GM18507 (cell line): ENCODE measurements around the gene PTPRK.

ENCODE experiments used
- DNase-seq: peaks from one replicate; pipeline ENCODE4 v3.0.0; 2011; ENCODE audit warnings: low read depth; ENCODE audit not compliant: insufficient read length; ENCODE audit errors: extremely low spot score
- FAIRE-seq: peaks from 2 replicates; lab custom pipeline; 2011; peaks lifted over from hg19 to GRCh38; lab: Jason Lieb, UNC

Gene PTPRK

GRCh38 chr6:128520436-128521281, at the start of gene PTPRK:
TSS of gene PTPRK (minus strand) at chr6:128520599. CDS start at chr6:128520358, 241 bp downstream.
- DNase-seq (peak; percentile 43), FAIRE-seq (peak; percentile 44)

DNA sequence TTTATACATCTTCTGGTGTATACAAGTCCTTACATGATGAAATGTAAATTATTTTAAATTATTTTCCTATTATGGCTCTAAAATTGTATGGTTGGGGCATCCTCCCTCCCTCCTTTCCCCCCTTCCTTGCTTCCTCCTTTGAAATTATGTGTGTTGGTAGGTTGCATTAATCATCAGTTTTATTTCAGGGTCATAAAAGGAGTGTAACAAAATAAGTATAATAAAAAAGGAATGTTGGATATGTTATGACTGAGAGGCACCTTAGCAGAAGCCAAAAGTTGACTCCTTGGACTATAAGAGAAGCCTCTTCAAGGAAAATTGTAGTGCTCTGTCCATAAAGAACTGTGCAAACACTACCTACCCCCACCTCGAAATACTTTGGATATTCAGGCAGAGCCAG, 46.6 kb upstream of the PTPRK start:
- FAIRE-seq, result no peak
- no peak for DNase-seq

GRCh38 chr6:128560966-128561365, 40.6 kb upstream of the PTPRK start:
- FAIRE-seq (no peak), DNase-seq (no peak)

GRCh38 chr6:128558924-128559323, 38.5 kb upstream of the PTPRK start:
- FAIRE-seq (no peak), DNase-seq (no peak)

DNA sequence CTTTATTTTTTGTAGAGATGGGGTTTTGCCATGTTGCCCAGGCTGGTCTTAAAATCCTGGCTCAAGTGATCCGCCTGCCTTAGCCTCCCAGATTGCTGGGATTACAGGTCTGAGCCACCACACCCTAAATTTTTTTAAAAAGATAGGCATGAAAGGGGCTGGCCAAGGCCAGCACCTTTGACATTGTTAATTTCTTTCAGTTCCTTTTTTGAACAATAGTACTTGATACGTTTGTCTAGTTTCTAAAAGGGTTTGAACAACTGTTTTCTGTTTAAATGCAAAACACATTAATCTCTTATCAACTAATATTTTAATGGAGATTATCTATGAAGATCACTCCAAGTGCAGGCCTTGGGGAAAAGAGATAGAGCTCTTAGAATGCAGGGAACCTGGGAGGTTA, 37.6 kb upstream of the PTPRK start:
- FAIRE-seq (no peak), DNase-seq (no peak)

DNA sequence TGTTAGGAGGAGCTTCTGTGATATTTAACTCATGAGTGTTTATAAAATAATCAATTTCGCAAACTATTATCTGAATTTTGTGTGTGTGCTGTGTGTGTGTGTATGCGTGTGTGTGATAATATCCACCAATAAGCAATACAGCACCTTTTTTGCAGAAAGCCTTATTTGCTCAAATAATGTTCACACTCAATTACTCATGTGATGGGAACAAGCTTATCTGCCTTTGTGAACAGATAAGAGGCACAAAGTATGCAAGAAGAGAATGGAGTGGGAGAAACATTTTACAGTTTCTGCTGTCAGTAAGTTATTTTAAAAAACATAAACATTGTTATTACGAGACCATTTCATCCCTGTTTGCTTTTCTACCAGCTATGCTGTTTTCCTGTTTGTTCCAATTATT, 36.7 kb upstream of the PTPRK start:
- no peak for FAIRE-seq
- no peak for DNase-seq

GRCh38 chr6:128554302-128554701, 33.9 kb upstream of the PTPRK start:
- FAIRE-seq, result no peak

GRCh38 chr6:128541261-128541660, 20.9 kb upstream of the PTPRK start:
- no peak for DNase-seq
- FAIRE-seq, result no peak

More at GRCh38 chr6:128554302-128554701, 33.9 kb upstream of the PTPRK start:
- no peak for DNase-seq

GRCh38 chr6:128538763-128539162, 18.4 kb upstream of the PTPRK start:
- FAIRE-seq, result no peak
- DNase-seq, result no peak

GRCh38 chr6:128532827-128533226, 12.4 kb upstream of the PTPRK start:
- DNase-seq, result no peak
- no peak for FAIRE-seq

GRCh38 chr6:128532136-128532535, 11.7 kb upstream of the PTPRK start:
- FAIRE-seq, result no peak
- DNase-seq, result no peak

GRCh38 chr6:128531696-128532095, 11.3 kb upstream of the PTPRK start:
- no peak for DNase-seq
- no peak for FAIRE-seq

GRCh38 chr6:128528241-128528640, 7.8 kb upstream of the PTPRK start:
- FAIRE-seq, result no peak

DNA sequence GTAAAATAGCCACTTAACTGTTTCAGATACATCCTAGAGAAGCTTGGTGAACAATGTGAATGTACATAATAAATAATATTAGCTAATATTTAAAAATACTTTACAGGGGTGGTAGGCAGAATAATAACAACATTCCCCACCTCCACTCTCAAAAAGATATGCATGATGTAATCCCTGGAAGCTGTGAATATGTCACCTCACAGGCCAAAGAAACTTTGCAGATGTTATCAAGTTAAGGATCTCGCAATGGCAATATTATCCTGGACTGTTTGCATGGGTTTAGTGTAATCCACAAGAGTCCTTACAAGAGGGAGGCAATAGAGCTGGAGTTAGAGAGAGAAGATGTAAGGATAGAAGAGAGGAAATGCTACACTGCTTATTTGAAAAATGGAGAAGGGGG, 7.0 kb upstream of the PTPRK start:
- DNase-seq, result no peak
- FAIRE-seq, result no peak

More at GRCh38 chr6:128528241-128528640, 7.8 kb upstream of the PTPRK start:
- no peak for DNase-seq

DNA sequence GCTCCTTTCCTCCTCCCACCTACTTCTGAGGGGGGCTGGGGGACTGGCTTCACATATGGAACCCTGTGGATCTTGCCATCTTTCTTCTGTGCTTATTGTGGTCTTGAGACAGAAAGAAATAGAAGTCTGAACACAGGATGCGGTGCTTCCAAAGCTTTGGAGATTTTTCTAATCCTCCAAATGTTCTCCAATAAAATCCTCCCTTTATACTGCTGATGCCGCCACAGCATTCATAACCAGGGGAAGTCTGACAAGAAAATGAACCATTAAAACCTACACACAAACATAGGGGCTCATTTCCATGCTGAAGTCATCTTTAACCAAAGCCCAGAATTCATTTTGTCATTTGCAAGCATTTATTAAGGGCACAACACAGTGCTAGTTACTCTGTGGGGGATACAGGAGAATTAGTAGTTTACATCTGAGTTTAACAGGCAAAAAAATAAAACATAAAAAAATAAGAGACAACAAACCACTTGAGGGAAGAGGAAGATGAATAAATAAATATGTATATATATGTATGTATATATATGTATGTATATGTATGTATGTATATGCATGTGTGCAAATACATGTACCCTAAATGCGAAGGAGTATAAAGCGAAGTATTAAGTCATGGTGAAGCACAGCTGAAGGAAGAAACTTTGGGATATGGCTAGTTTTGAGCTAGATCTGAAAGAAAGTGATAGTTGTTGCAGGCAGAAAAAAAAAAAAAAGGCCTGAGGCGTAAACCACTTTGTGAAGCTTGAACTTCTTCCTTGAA, 5.9 kb upstream of the PTPRK start:
- no peak for DNase-seq
- FAIRE-seq, result no peak

DNA sequence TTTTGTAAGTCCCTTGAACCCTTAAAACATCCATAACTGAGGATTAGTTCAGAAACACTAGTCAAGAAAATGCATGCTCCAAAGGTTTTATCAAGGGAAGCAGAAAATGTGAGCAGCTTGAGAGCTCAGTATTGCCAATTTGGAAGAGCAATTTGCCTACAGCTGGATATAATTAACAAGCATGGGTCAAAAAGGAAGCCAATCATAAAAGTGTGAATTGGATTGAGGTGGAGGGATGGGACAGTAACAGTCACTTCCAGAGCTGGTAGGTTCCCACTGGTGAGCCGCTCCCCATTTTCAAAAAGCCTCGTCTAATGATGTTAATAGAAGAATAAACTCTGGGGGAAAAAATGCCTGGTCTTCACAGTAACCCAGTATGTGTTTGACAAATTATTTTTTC, 5.0 kb upstream of the PTPRK start:
- FAIRE-seq (no peak), DNase-seq (no peak)

GRCh38 chr6:128521282-128521632, 858 bp upstream of the PTPRK start:
- no peak for DNase-seq
- FAIRE-seq, result no peak

DNA sequence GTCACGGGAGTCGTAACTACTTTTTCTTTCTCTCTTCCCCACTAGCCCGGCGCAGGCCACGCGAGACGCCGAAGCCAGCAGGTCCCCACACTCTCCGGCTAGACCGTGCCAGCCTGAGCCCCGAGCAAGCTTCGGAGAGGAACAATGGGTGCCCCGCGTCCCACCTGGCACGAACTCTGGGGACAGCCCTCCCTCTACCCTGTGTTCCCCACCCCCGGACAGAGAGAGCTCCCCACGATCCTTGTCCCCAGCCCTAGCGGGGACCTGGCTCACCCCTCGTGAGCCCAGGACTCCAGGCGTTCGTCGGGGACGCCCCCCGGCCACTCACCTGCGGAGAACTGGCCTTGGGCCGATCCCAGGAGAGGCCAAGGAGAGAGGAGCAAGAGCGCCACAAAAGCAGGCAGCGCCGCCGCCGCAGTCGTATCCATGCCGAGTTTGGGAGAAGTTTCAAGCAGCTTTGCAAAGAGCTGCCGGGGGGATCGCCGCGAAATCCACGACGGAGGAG, 416 bp downstream of the PTPRK start:
- DNase-seq (no peak), FAIRE-seq (no peak)

DNA sequence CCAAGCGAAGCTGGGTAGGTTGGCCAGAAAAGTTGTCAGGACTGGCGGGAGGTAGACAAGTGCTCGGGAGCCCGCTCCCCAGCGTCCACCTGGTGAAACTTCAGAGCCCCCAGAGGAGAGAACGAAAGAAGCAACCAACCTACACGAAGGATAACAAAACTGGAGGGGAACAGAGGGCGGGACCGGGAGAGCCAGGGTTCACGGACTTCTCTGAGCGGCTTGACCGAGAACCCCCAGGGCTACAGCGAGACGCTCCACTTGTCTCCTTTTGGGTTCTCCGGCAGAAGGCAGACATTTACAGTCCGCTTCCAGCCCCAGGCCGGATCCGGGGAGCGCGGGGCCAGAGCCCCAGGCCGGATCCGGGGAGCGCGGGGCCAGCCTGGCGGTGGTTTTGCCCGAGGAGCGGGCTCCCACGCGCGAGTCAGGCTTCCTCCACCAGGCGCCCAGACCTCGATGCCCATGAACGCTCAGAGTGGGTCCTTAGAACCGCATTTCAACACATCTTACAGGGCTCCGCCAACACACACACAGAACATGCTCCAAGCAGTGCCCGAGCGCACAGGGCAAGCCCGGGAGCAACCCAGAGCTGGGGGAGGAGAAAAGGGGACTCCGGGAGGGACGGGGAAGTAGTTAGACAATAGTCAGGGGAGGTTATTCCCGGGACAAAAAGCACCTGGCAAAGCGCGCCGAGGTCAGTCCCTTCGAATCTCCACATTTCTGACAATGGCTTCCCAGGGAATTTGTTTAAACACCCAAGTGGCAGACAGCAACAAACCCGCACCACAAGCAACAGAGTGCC, 1.1 kb downstream of the PTPRK start:
- DNase-seq (no peak), FAIRE-seq (peak; percentile 53)
